Retina (tissue), 1 donor: ENCODE measurements around the gene TRAF3.

Experiments
- DNase-seq: peaks from one replicate; pipeline ENCODE4 v3.0.0-alpha.2; 2016

Gene TRAF3, protein sequence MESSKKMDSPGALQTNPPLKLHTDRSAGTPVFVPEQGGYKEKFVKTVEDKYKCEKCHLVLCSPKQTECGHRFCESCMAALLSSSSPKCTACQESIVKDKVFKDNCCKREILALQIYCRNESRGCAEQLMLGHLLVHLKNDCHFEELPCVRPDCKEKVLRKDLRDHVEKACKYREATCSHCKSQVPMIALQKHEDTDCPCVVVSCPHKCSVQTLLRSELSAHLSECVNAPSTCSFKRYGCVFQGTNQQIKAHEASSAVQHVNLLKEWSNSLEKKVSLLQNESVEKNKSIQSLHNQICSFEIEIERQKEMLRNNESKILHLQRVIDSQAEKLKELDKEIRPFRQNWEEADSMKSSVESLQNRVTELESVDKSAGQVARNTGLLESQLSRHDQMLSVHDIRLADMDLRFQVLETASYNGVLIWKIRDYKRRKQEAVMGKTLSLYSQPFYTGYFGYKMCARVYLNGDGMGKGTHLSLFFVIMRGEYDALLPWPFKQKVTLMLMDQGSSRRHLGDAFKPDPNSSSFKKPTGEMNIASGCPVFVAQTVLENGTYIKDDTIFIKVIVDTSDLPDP

DNA sequence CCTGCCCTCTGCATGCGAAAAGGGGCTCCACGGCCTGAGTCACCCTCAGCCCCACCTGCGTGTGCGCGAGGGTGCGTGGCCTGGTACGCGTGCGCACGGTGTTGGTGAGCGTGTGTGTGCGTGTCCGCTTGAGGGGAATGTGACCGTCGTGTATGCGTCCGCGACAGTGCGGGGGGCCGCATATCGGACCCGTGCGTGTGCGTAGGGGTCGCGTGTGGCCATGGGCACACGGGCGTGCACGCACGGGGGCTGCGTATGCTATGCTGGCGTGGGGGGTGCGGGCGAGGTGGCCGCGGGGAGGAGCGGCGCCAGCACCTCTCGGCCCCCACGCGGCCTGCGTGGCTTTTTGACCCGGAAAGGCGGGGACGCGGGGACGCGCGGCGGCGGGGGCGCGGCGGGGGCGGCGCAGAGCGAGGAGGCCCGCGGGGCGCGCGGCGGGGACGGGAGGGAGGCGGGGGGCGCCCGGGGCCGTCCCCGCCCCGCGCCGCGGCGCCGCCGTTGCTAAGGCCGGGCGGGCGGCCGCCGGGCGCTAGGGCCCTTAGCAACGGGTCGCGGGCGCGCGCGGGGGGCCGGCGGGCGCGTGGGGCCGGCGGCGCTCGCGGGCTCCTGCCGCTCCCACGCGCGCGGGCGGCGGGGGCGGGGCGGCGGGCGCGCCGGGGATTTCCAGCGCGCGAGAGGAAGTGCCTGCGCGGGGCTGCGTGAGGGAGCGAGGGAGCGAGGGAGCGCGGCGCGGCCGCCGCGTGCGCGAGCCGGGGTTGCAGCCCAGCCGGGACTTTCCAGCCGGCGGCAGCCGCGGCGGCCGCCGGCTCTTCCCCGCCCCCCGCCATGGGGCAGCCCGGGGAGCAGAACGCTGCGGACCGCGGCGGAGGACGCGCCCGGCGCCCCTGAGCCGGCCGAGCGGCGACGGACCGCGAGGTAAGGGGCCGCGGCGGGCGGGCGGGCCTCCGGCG is at the start of gene TRAF3:
Gene TRAF3 (plus strand): TSS at position 689 of the 950 bp plus-strand sequence. CDS start 92,753 bp downstream, outside the sequence.
- peak; percentile 65 for DNase-seq

DNA sequence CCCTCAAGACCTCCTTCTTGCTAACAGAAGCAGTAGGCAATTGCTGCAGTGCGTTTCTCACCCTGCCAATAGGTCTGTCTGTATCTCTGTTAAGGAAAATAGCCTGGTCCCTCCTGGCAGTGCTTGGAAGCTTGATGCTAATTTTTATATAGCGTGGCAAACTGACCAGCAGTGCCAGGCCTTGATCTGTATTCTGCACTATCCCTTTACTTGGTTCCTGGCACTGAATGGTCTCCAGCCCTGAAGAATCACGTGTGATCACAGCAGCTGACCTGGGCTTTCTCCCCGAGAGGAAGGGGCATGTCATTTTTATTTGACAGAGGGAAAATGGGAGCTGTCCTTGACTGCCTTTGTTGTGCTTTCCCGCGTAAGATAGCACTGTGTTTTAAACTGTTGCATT is 48.7 kb upstream of the TRAF3 start:
- no peak for DNase-seq

DNA sequence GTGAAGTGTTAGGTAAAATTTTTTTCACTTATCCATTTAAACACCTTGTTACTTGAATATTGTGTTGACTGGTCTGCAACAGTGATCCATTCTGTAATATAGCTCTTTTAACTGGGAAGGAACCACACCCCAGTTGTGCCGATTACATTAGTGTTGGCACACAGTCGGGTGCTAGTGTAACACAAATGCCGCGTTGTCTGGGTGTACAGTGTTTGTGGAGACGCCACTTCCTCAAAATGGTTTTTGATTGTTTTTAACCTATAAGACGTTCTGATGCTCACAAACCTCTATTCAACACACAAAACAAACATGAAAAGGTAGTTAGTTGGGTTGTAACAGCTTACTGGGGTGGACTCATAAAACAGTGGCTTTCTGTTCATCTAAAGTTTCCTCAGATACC is 48.0 kb upstream of the TRAF3 start:
- no peak for DNase-seq

DNA sequence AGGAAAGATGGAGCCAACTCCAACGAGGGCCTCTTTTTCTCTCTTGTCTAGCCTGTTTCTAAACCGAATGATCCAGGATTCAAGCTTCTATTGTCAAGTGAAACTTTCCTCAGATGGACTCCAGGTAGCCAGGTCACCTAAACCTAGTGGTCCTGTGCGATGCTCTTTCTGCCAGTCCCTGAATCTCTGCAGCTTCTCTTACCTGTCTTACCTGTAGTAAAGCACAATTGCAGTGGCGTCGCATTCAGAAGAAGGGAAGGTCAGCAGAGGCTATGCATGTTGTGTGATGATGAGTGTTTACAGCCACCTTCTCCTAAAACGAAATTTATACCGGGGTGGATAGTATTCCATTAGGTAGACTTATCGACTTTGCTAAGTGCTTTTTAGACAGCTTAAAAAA is 47.4 kb upstream of the TRAF3 start:
- no peak for DNase-seq

DNA sequence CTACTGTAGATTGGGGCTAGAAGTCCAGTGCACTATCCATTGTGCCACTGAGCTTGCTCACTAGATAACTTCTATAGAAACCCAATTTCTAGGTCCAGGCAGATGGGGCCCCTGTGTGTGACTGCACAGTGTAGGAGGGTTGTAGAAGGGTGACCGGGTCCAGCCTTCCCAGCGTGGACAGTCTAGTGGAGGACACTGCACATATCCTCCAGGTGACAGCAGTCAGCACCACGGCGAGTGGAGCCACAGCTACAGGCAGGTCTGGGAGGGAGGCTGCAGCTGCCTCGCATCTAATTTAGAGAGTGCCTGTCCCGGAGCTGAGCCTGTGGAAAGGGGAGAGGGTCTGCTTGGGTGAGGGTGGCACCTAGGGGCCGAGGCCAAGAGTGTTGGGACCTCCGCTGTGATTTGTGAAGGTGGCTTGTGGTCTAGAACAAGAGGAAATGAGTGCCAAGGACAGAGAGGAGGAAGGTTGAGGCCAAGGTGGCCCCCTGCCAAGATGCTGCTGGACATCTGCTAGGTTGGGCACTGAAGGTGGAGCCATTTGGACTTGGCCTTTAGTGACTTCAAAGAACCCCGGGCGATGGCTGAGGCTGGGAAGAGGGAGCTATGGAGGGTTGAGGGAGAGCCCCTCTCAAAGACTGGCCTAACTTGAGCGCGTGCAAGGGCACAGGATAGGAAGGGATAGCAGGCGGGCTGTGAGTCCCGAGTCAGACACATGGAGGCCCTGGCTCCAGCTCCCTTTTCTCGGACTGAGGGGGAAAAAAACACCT is 46.0 kb upstream of the TRAF3 start:
- DNase-seq = no peak

DNA sequence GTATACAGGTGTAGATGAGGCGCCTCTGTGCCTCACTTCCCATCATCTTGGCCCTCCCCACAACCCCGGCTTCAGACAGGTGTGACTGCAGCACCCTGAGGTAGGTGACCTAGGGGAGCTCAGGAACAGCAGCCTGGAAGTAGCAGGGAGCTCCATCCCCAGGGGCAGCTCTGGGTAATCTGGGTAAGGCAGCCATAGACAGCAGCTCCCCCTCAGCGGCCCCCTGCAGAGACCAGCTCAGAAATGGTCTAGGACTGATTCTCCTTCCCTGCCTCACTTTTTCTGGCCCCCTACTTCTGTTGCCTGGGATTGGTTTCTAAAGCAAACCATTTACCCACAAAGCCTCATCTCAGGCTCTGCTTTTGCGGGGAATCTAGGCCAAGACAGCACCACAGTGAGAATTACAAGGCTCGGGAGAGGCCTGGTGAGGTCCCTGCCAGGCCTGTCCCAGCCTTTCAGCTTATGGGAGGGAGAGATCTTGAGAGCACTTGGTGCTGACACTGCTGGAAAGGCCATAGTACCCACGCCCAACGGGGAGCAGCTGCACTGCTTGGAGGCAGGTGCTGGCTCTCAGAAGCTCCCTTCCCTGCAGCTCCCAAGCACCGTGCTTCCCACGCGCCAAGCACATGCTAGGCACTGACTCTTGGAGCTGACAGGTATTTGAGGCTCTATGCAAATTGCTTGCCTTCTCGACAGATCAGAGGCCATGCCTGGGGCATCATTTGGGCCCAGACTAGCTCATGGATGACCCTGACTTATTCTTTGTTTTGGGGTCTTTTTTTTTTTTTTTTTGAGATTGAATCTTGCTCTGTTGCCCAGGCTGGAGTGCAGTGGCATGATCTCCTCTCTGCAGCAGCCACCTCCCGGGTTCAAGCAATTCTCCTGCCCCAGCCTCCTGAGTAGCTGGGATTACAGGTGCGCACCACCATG is 45.1 kb upstream of the TRAF3 start:
- DNase-seq = no peak

DNA sequence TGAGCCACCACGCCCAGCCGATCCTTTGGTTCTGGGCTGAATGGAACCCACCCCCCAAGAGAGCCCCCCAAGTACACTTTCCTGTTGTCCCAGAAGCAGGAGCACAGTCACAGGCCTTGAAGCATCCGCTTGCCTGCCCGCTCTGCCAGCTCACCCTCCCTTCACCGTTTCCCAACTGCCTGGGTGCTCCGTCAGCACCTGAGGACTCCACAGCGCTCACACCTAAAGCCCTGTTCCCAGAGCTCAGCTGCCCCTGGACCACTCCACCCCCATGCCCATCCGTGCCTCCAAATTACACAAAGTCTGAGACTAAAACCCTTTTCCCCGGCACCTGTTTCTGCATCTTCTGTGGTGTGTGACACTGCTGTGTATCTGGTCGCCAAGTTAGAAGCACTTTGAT is 44.3 kb upstream of the TRAF3 start:
- DNase-seq = no peak

DNA sequence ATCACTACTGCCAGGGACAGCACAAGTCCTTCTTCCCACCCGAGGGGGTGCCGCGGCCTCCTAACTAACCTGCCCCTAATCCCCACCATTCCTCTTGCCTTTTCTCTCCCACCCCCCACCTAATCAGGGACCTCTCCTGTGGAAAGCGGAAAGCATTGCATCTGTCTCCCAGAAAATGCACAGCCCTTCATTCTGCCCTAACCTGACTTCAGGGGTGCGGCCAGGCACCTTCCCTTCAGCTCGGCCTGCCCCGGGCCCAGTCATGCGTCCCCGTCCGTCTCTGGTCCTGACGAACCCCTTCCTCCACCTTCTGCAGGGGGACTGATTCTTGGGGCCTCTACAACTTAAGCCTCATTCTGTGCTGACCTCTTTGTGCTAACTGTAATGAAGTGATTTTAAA is 43.9 kb upstream of the TRAF3 start:
- no peak for DNase-seq

DNA sequence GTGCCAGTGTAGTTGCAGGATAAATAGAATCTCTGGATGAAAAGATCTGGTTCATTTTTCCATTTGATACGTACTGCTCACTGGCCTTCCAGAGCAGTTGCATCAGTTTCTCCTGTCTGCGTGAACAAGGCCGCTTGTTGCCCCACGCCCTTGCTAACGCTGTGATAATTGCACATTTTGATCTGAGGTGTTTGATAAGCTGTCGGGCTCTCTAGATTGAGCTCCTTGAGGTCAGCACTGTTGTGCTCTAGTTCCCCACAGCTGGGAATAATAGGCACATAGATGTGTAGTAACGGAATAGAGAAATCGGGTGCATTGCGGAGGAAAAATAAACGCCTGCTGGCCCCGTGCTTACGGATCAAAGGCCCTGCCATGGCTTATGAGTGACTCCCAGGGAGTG is 42.8 kb upstream of the TRAF3 start:
- DNase-seq = no peak

DNA sequence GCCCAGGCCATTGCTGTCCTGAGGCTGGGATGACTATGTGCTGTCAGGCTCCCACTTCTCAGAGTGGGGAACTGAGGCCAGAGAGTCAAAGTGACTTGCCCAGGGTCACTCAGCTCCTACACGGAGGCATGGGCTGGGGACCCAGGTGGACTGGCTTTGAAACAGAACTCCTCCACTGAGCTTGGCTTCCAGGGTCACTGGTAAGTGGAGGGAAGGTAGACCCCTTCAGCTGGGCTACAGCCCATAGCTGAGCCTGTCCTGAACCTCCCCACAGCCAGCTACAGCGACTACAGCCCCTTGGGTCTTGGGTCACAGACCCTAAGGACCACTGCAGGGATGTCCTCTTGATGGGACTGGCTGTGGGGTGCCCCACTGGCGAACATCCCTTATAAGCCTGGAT is 40.3 kb upstream of the TRAF3 start:
- DNase-seq = no peak

DNA sequence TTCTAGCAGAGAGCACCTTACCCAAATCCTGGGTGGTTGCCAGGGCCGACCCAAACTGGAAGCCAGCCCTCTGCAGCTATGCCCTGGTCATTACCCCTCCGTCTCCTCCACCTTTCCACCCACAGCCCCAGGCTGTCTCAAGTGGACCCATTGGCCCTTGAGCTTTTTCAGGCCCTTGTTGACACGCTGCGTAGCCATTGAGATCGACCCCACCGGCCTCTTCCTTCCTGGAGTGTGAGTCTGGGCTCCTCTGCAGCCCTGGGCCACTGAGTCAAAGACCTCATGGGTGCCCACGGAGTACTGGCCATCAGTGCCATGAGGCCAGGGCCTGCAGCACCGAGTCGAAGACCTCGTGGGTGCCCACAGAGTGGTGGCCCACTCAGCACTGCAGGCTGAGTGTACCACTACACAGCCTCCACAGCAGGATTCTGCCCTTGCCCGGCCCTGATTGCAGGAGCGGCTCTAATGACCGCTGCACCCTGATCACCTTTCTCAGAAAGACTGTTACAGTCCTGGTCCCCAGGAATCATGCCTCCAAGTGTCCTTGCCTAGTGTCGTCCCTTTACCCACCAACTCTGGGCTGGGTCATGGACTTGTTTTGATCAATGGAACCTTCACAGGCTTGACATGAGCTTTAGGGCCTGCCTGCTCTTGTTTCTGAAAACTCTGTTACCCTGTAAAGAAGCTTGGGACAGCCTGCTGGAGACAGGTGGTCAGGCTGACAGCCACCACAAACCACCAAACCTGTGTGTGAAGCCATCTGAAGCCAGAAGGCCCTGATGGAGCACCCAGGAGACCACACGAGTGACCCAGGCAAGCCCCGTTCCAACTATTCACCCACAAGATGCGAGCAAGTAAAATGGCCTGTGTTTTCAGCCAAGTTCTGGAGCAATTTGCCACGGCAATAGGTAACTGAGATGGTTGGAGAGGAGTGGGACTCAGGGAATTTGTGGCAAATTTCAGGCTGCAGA is 39.6 kb upstream of the TRAF3 start:
- DNase-seq = no peak

DNA sequence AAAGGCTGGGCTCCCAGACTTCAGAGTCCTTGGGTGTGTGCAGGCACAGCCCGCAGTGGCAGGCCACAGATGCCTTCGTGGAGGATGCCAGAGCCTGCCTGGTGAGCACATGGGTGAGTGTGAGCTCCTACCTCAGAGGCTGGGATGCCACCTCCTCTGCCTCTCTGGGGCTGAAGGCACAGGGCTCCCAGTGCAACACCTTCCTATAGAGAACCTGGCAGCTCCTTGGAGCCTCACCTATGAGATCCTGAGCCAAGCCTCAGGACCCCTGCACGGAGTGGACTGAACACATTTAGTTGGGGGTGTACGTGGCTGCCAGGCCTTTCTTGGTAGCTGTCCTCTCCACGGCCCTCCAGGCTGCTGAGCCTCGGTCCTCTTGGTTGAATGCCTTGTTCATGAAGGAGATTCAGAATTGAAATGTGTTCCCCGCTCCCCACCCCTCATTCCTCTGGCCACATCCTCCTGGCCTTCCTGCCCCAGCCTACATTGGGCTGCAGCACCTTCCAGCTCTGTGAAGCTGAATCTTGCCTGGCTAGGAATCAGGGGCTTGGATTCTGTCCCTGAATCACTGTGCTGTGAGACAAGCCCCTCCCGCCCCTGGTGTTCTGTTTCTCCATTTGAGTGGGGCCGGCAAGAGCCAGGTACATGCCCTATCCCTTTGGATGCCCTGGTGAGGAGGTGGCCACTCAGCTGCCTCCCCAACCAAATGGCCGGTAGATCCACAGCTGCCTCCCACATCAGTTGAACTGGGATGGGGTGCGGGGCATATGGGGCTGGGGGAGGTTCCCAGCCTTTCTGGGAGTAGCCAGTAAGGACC is 38.7 kb upstream of the TRAF3 start:
- no peak for DNase-seq

DNA sequence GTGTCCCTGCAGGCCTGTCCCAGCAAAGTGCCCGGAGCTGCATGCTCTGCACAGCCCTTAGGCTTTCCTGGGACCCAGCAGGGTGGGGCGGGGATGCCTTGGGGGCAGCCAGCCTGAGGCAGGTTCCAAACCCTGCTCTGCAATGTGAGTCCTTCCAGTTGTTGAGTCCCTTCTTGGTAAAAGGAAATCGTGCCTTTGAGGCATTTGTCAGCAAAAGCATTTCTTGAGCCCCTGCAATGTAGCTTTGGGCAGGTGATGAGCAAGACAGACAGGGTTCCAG is 38.1 kb upstream of the TRAF3 start:
- DNase-seq = no peak

DNA sequence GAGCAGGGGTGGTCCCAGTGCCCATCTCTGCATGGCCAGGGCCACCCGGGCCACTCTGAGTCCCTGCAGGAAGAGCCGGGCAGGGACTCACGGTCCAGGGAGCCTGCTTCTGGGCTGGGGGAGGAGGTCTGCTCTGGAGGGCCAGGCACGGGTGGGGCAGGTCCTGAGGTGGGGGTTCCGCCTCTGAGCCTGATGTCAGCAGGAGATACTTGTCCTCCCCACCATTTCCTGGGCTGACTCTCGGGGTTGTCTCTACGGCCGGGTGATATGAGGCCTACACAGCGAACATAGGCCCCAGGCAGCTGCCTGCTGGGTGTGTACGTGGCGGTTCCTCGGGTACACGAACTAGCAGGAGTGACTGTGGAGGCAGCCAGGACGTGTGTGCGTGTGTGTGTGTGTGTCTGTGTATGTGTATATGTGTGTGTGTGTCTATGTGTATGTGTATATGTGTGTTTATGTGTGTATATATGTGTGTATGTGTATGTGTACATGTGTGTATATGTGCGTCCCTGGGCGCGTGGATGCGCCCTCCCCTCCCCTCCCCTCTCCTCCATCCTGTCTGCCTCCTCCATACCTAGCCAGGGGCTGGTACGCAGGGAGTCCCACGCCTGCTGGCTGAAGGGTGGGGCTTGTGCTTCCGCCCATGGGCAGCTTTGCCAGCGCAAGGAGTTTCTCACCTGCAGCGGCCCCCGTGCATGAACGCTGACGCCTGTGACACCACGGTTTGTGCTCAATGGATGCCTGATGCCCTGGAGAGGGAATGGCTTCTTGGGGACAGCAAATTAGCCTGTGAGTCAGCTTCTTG is 30.4 kb upstream of the TRAF3 start:
- no peak for DNase-seq

DNA sequence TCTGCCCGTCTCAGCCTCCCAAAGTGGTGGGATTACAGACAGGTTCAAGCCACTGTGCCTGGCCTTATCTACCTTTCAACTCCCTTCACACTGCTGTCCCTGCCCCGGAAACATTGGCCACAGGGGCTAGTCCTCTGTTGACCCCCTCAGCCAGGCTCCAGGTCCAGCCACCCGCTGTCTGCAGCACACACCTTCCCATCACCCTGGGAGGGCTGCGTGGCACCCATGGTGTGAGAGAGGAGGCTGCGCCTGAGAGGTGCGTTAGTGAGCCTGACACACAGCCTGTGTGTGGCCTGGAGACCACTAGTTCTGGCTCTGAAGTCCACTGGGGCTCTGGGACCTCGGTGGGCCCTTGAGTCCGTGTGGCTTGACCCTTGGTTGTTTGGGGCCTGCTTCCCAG is 28.4 kb upstream of the TRAF3 start:
- no peak for DNase-seq

DNA sequence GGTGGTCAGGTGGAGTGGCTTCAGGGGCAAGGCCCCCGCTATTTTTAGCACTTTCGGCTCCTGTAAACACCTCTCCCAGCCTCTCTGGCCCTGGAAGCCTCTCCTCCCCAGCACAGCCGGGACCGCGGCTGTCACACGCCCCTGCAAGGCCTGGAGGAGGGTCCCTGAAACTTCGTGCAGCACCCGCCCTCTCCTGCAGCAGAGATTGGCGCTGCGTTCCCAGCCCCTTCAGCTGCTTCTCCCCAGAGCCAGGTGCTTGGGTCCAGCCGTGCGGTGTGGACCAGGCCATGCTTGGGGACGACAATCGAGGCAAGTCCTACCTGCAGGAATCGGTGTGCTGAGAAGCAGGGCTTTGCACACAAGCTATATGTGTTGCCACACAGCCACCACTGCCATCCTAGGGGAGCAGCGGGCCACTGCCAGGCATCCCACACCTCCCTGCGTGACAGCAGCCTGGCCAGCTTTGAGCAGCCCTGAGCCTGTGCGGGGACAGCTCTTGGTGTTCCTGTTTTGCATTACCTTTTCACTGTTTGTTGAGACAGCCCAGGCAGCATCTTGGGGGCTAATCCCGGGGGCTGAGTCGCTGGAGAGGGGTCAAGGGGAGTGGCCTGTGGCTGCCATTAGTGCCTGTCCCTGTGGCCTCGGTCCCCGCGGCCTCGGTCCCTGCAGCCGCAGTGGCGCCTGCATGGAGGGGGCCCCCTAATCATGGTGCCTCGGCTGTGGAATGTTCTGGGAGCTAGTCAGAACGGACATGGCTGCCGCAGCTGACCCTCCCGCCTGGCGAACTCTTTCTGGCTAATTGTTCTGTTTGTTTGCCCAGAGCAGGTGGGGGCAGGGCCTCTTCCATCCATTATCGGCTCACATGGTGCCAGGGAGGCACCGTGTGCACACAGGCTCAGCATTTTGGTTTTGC is 27.6 kb upstream of the TRAF3 start:
- DNase-seq = peak; percentile 65

DNA sequence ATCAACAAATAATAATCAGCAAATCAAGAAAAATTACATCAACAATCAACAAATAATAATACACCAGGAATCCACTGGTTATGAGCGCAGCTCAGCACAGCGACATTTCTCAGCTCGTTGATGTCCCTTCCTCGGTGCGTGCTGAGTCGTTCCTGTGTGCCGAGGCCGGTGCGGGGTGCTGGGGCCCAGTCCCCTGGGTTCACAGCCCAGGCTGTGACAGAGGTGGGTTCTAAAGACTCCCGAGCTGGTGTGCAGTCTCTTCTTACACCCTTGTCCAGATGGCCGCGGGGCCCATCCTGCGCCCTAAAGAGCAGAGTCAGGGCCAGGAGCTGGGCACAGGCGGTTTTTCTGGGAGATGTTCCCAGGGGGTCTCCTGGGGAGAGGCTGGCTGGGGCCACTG is 26.9 kb upstream of the TRAF3 start:
- no peak for DNase-seq

DNA sequence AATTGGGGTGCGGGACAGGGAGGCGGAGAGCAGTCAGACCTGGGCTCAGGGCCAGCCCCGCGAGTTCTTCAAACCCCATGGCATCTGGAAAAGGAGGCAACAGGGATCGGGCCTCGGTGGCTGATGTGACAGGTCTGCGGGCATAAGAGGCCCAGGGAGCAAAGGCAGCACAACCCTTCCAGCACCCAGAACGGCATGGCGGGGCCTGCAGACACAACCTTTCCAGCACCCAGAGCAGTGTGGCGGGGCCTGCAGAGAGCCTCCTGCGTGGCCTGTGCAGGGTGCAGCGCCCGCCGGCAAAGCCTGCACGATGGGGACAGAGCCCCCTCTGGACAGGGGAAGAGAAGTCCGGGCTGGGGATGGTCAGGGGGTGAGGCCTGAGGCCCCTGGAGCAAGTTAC is 26.2 kb upstream of the TRAF3 start:
- DNase-seq = no peak
